LNCAP (cell line): ENCODE data around the gene DSTYK.

Experiments
- TF ChIP-seq, protein P1 (sequence below): fragments of 450-650 bp; IDR thresholded peaks from 2 replicates; pipeline ENCODE4 v1.5.1; 2017; ENCODE audit warnings: mild to moderate bottlenecking

DSTYK gene

DNA sequence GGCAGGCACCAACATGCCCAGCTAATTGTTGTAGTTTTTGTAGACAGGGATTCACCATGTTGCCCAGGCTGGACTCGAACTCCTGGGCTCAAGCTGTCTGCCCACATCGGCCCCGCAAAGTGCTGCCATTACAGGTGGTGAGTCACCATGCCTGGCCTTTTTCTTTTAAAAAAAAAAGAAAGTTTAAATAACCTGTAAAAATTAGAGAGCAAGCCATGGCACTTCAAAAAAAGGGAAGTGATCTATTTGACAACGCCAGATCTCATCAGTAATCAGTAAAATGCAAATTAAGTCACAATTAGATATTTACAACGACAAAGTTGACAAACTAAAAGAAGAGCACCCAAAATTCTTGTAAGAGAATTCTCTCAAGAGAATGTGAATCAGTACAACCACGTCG lies 86.8 kb downstream of the DSTYK start:
- TF ChIP-seq, protein P1, sequence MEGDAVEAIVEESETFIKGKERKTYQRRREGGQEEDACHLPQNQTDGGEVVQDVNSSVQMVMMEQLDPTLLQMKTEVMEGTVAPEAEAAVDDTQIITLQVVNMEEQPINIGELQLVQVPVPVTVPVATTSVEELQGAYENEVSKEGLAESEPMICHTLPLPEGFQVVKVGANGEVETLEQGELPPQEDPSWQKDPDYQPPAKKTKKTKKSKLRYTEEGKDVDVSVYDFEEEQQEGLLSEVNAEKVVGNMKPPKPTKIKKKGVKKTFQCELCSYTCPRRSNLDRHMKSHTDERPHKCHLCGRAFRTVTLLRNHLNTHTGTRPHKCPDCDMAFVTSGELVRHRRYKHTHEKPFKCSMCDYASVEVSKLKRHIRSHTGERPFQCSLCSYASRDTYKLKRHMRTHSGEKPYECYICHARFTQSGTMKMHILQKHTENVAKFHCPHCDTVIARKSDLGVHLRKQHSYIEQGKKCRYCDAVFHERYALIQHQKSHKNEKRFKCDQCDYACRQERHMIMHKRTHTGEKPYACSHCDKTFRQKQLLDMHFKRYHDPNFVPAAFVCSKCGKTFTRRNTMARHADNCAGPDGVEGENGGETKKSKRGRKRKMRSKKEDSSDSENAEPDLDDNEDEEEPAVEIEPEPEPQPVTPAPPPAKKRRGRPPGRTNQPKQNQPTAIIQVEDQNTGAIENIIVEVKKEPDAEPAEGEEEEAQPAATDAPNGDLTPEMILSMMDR = no peak

DNA sequence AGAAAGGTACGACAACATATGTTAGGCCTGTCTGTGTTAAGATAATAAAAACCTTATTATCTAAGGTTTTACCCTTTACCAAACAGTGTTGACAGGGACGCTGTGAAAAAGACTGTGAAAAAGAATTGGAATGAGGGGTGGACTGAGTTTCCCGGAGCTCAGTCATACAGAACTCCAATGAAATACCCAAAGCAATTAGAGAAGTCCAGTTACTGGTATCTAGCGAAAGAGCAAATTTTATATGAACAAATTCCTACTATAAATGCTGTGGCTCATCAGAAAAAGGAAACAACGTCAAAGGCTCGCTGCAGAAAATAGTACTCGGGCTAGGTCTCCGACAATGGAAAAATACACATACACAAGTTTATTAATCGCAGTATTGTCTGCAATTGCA lies 89.0 kb downstream of the DSTYK start:
- TF ChIP-seq, protein P1 = peak; percentile 16; the same call in 1 of the 2 replicates

DNA sequence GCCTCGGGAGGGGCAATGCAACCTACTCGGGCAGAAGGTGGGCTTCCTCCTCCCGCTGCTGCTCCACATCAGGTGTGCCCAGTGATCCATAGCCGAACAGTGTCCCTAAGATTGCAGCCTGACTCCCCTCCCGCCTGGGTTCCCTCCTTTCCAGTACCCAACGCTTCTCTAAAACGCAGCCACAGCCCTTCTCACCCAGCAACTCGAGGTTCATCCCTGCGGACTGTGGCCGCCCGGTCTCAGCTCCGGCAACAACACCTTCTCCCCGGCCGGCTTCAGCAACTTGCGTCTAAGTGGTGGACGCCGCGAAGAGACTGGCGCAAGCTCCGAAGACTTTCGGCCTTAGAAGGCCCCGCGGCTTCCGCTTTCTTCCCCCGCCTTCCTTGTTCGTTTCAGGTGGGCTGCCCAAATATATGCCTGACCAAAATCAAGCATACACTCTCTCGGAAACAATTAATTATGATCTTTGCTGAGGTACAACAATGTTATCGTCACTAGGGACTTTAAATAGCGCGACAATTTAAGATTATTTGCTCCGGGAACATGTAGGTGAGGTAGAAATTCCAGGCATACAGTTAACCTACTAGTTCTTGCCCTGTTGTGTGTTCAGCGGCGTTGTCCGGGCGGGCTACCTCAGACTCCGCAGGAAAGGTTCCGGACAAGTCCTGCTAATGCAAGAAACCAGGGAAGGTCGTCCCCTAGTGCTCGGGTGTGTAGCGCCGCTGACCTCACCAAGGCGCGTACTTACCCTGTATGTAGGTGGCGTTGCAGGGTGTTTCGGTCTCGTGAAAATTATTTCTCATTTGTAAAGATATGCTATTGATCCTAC lies 89.6 kb downstream of the DSTYK start, which contains the start of gene RBBP5:
Gene RBBP5, minus strand, starts transcription at position 319 of the 829 bp plus-strand sequence. Its CDS starts 105 bp downstream, at position 214.
- TF ChIP-seq, protein P1 = peak; percentile 92

DNA sequence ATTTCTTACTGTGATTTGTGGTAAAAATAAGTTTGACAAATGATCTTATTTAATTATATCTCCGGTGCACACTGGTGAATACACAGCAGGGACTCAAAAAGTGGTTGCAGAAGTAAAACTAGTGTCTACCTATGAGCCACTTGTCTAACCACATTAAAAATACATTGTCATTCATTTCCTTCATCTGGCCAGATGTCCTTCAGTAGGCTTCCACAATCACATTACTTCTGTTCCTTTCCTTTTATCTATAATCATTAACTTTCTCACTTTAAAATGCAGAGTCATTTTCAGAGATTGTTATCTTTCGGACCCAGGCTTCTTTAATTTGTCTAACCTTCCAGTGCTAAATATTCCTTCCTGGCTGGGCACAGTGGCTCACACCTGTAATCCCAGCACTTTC lies 92.8 kb downstream of the DSTYK start:
- TF ChIP-seq, protein P1 = no peak

DNA sequence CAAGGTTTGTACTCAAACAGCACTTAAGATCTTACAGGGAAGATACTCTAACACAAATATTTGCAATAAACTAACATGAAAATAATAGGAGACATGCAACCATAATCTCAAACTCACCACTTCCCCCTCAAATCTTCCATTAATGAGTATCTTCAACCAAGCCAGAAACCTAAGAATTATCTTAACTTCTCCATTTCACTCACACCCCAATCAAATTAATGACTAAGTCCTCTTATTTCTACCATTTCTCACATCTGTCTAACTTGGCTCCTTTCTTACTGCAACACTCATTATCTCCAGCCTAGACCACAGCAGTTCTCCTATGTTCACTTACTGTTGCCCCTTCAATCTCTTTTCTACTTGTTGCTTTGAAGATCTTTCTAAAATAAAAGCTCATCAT lies 100.1 kb downstream of the DSTYK start:
- TF ChIP-seq, protein P1 = no peak

DNA sequence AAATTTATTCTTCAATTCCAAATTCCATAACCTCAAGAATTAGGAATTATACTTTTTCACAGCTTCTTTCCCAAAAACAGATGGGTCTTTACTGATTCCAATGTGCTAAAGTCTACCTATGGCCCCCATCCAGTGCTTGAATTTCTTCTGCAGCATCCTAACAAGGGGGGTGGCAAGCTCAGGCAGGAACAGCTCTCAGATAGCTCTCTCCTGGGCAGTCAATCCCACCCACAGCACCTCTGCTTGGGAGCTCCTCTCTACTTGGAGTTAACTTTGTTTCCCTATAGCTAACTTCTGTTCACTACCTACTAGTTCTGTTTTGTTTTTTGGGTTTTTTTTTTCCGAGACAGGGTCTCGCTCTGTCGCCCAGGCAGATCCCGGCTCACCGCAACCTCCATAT lies 101.8 kb downstream of the DSTYK start:
- TF ChIP-seq, protein P1 = no peak

DNA sequence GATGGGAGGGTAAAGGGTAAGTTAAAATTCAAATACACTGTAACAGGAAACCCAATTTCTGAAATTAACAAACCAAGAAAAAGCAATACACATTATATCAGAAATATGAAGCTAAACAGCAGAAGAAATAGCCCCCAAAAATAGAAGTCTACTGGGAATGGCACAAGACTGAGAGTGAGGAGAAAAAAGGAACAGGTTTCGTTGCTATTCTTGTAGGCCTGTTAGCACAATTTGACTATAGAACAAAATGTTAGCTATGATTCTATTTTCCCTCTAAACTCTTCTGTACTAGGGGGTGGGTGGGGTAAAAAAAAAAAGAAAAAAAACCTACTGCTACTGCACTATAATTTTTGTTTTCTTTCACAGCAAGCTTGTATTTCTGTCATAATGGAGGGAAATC lies 102.2 kb downstream of the DSTYK start:
- TF ChIP-seq, protein P1 = no peak
